GM12878 (cell line): ENCODE data around the gene MATN4. TPM values are rescaled to one million over a fixed set of nuclear protein-coding genes. Genes with fewer than 3 reads are reported as not detected.
A peak's percentile ranks its signal among the peaks of the same experiment; 100 is the strongest.

Source experiments
- ATF7 ChIP-seq: fragments of 450-650 bp; IDR thresholded peaks from 2 replicates; pipeline ENCODE4 v1.6.1; 2016; ENCODE audit warnings: low read depth, mild to moderate bottlenecking
- CEBPB ChIP-seq, 2 experiments: fragments of 150-350 bp in 1 of 2; IDR thresholded peaks; 2 replicates each; pipeline ENCODE4 v1.6.1; 2012 to 2014; ENCODE audit warnings: low read depth in 2 of 2, low read length in 2 of 2, borderline replicate concordance in 1 of 2, inconsistent platforms in 1 of 2
- MXI1 ChIP-seq: fragments of 150-350 bp; IDR thresholded peaks from 2 replicates; pipeline ENCODE4 v1.6.1; 2011; ENCODE audit warnings: low read depth, mild to moderate bottlenecking, inconsistent platforms, low read length, improper control_type of control experiment
- MYB ChIP-seq: fragments of 150-350 bp; IDR thresholded peaks from 2 replicates; pipeline ENCODE4 v1.6.1; 2014; ENCODE audit warnings: mild to moderate bottlenecking, low read depth, low read length, borderline replicate concordance
- MYC ChIP-seq: IDR thresholded peaks from 2 replicates; pipeline ENCODE4 v1.6.1; 2011; ENCODE audit warnings: mild to moderate bottlenecking, low read length, moderate library complexity, inconsistent platforms; ENCODE audit not compliant: insufficient read depth, insufficient replicate concordance, insufficient read length, severe bottlenecking
- NBN ChIP-seq: fragments of 450-650 bp; IDR thresholded peaks from 2 replicates; pipeline ENCODE4 v1.6.1; 2016
- NR2F1 ChIP-seq: fragments of 450-650 bp; conservative IDR thresholded peaks from 2 replicates; pipeline ENCODE4 v1.6.1; 2017; ENCODE audit warnings: mild to moderate bottlenecking
- POLR2A ChIP-seq: IDR thresholded peaks from 2 replicates; pipeline ENCODE4 v1.6.1; 2011; ENCODE audit warnings: low read depth, mild to moderate bottlenecking, low read length
- POLR2AphosphoS5 ChIP-seq: IDR thresholded peaks from 2 replicates; pipeline ENCODE4 v1.6.1; 2011; ENCODE audit warnings: mild to moderate bottlenecking, low read length, inconsistent platforms
- SIN3A ChIP-seq: IDR thresholded peaks from 2 replicates; pipeline ENCODE4 v1.6.1; 2012; ENCODE audit warnings: low read depth, low read length, improper control_type of control experiment
- SRF ChIP-seq, 2 experiments: IDR thresholded peaks; 2 replicates each; pipeline ENCODE4 v1.6.1; 2011; ENCODE audit warnings: low read depth in 2 of 2, low read length in 2 of 2, mild to moderate bottlenecking in 1 of 2, moderate library complexity in 1 of 2
- STAT1 ChIP-seq: fragments of 450-650 bp; conservative IDR thresholded peaks from 2 replicates; pipeline ENCODE4 v1.6.1; 2014; ENCODE audit warnings: antibody characterized with exemption, mild to moderate bottlenecking
- SUZ12 ChIP-seq: fragments of 200-600 bp; sonication (generic); IDR thresholded peaks from one replicate; pipeline ENCODE4 v1.6.1; 2018; ENCODE audit warnings: antibody characterized with exemption, mild to moderate bottlenecking; ENCODE audit not compliant: unreplicated experiment
- TBL1XR1 ChIP-seq: IDR thresholded peaks from 2 replicates; pipeline ENCODE4 v1.6.1; 2012; ENCODE audit warnings: low read depth, low read length, improper control_type of control experiment
- TCF12 ChIP-seq: IDR thresholded peaks from 2 replicates; pipeline ENCODE4 v1.6.1; 2011; ENCODE audit warnings: low read depth, mild to moderate bottlenecking, low read length
- TCF7 ChIP-seq: IDR thresholded peaks from 2 replicates; pipeline ENCODE4 v1.6.1; 2014; ENCODE audit warnings: antibody characterized with exemption, borderline replicate concordance
- WRNIP1 ChIP-seq: IDR thresholded peaks from 2 replicates; pipeline ENCODE4 v1.6.1; 2011; ENCODE audit warnings: low read depth, low read length, improper control_type of control experiment, borderline replicate concordance
- ZBED1 ChIP-seq: IDR thresholded peaks from 2 replicates; pipeline ENCODE4 v1.6.1; 2016; ENCODE audit warnings: borderline replicate concordance
- ZNF24 ChIP-seq: fragments of 450-650 bp; IDR thresholded peaks from 2 replicates; pipeline ENCODE4 v1.6.1; 2017; ENCODE audit warnings: antibody characterized with exemption, mild to moderate bottlenecking
- polyA plus RNA-seq, 11 experiments: library from polyadenylated mRNA; depleted of rRNA in 4 of 11; unstranded in 6 of 11; stranded (reverse) in 5 of 11; fragments of >200 nt; fragmentation: Nextera tagmentation in 4 of 11; fragmentation: Illumina TruSeq in 1 of 11; extraction: Ambion mirVana in 4 of 11; extraction: Trizol in 1 of 11; gene quantifications; 1 replicate in 1 of 11; 2 replicates in 10 of 11; pipeline versions ENCODE4 v1.2.1 to v1.2.3, GENCODE V29; 2011 to 2016; ENCODE audit warnings: inconsistent platforms in 2 of 11, missing spikeins in 2 of 11, low read depth in 1 of 11
- total RNA-seq, 4 experiments: library from RNA; depleted of rRNA in 3 of 4; stranded (reverse); fragments of >200 nt in 3 of 4; fragmentation: Illumina TruSeq in 1 of 4; extraction: Trizol in 1 of 4; gene quantifications; 2 replicates each; pipeline versions ENCODE4 v1.2.1 to v1.2.3, GENCODE V29; 2013 to 2021
- TF ChIP-seq, protein P1 (sequence below): fragments of 450-650 bp; conservative IDR thresholded peaks from 2 replicates; pipeline ENCODE4 v1.6.1; 2017; ENCODE audit warnings: mild to moderate bottlenecking, moderate library complexity

The MATN4 gene
- total and polyA plus RNA-seq, 10 of the 15 experiments (the other 5 are each of a cell fraction or from before 2014, with no cell fraction given), result 0.10 to 0.15 TPM; not detected in 8

GRCh38 chr20:45347936-45348778, 40.1 kb upstream of the MATN4 start, which contains the start of gene SDC4 (continued):
- TF ChIP-seq, protein P1, sequence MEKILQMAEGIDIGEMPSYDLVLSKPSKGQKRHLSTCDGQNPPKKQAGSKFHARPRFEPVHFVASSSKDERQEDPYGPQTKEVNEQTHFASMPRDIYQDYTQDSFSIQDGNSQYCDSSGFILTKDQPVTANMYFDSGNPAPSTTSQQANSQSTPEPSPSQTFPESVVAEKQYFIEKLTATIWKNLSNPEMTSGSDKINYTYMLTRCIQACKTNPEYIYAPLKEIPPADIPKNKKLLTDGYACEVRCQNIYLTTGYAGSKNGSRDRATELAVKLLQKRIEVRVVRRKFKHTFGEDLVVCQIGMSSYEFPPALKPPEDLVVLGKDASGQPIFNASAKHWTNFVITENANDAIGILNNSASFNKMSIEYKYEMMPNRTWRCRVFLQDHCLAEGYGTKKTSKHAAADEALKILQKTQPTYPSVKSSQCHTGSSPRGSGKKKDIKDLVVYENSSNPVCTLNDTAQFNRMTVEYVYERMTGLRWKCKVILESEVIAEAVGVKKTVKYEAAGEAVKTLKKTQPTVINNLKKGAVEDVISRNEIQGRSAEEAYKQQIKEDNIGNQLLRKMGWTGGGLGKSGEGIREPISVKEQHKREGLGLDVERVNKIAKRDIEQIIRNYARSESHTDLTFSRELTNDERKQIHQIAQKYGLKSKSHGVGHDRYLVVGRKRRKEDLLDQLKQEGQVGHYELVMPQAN, result peak; percentile 54; the same call in 1 of the 2 replicates
- TF ChIP-seq MYB (no peak), ZBED1 (no peak), CEBPB (IDR thresholded peaks at IDR 0.05; ENCODE audit: borderline replicate concordance in 1 of 2, low read depth in 2 of 2, low read length in 2 of 2) (no peak), ATF7 (no peak), POLR2AphosphoS5 (peak; percentile 73; the same call in 1 of the 2 replicates), TCF7 (no peak), SUZ12 (no peak), SRF (IDR thresholded peaks at IDR 0.05; ENCODE audit: low read depth in 2 of 2, low read length in 2 of 2) (no peak), MXI1 (no peak), TBL1XR1 (no peak), SIN3A (no peak), ZNF24 (no peak), TCF12 (peak; percentile 66; the same call in 1 of the 2 replicates), POLR2A (peak; percentile 79), NBN (no peak), STAT1 (no peak), WRNIP1 (no peak), NR2F1 (0 out of 2 replicates have a peak, but pooled peaks have one; percentile 24), MYC (no peak)
